Measurements from ENCODE around the gene GMDS. TPM values are rescaled to one million over a fixed set of nuclear protein-coding genes. Genes with fewer than 3 reads are reported as not detected.

Gene GMDS
- total and polyA plus RNA-seq, 2 experiments from 2014 or later = 30.1 to 36.5 TPM

DNA sequence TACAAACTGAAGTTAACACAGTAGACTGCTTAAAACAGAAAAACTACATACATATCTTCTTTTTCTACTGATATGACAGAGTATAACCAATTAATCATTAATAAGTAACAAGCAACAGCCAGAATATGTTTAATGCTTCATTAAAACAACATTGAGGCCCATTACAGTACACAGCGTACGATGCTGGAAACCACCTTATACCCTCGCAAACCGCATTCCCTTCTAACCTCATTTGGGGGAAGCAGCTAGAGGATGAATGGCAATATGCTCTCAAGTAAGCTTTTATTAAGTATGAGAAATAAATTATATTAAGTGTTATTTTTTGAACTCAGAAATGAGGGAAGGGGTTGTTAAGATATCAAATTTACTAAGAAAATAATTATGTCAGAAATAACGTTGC is 142.4 kb downstream of the GMDS start:
- TF ChIP-seq, protein P1, sequence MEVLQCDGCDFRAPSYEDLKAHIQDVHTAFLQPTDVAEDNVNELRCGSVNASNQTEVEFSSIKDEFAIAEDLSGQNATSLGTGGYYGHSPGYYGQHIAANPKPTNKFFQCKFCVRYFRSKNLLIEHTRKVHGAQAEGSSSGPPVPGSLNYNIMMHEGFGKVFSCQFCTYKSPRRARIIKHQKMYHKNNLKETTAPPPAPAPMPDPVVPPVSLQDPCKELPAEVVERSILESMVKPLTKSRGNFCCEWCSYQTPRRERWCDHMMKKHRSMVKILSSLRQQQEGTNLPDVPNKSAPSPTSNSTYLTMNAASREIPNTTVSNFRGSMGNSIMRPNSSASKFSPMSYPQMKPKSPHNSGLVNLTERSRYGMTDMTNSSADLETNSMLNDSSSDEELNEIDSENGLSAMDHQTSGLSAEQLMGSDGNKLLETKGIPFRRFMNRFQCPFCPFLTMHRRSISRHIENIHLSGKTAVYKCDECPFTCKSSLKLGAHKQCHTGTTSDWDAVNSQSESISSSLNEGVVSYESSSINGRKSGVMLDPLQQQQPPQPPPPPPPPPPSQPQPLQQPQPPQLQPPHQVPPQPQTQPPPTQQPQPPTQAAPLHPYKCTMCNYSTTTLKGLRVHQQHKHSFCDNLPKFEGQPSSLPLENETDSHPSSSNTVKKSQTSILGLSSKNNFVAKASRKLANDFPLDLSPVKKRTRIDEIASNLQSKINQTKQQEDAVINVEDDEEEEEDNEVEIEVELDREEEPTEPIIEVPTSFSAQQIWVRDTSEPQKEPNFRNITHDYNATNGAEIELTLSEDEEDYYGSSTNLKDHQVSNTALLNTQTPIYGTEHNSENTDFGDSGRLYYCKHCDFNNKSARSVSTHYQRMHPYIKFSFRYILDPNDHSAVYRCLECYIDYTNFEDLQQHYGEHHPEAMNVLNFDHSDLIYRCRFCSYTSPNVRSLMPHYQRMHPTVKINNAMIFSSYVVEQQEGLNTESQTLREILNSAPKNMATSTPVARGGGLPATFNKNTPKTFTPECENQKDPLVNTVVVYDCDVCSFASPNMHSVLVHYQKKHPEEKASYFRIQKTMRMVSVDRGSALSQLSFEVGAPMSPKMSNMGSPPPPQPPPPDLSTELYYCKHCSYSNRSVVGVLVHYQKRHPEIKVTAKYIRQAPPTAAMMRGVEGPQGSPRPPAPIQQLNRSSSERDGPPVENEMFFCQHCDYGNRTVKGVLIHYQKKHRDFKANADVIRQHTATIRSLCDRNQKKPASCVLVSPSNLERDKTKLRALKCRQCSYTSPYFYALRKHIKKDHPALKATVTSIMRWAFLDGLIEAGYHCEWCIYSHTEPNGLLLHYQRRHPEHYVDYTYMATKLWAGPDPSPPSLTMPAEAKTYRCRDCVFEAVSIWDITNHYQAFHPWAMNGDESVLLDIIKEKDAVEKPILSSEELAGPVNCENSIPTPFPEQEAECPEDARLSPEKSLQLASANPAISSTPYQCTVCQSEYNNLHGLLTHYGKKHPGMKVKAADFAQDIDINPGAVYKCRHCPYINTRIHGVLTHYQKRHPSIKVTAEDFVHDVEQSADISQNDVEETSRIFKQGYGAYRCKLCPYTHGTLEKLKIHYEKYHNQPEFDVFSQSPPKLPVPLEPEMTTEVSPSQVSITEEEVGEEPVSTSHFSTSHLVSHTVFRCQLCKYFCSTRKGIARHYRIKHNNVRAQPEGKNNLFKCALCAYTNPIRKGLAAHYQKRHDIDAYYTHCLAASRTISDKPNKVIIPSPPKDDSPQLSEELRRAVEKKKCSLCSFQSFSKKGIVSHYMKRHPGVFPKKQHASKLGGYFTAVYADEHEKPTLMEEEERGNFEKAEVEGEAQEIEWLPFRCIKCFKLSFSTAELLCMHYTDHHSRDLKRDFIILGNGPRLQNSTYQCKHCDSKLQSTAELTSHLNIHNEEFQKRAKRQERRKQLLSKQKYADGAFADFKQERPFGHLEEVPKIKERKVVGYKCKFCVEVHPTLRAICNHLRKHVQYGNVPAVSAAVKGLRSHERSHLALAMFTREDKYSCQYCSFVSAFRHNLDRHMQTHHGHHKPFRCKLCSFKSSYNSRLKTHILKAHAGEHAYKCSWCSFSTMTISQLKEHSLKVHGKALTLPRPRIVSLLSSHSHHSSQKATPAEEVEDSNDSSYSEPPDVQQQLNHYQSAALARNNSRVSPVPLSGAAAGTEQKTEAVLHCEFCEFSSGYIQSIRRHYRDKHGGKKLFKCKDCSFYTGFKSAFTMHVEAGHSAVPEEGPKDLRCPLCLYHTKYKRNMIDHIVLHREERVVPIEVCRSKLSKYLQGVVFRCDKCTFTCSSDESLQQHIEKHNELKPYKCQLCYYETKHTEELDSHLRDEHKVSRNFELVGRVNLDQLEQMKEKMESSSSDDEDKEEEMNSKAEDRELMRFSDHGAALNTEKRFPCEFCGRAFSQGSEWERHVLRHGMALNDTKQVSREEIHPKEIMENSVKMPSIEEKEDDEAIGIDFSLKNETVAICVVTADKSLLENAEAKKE (CRISPR knock-in tag; IDR thresholded peaks at IDR 0.05) = no peak
- TF ChIP-seq NANOG (IDR thresholded peaks at IDR 0.05; ENCODE audit: borderline replicate concordance) (no peak), JUNB (IDR thresholded peaks at IDR 0.05; ENCODE audit: unreplicated experiment) (no peak), CREB1 (CRISPR knock-in tag; IDR thresholded peaks at IDR 0.05; ENCODE audit: low read depth) (no peak), POLR2AphosphoS5 (IDR thresholded peaks at IDR 0.05; ENCODE audit: low read depth) (no peak), EZH2phosphoT487 (IDR thresholded peaks at IDR 0.05; ENCODE audit: unreplicated experiment) (no peak), EZH2 (IDR thresholded peaks at IDR 0.05; ENCODE audit: low read depth, unreplicated experiment) (no peak)
- TF ChIP-seq, protein P2, sequence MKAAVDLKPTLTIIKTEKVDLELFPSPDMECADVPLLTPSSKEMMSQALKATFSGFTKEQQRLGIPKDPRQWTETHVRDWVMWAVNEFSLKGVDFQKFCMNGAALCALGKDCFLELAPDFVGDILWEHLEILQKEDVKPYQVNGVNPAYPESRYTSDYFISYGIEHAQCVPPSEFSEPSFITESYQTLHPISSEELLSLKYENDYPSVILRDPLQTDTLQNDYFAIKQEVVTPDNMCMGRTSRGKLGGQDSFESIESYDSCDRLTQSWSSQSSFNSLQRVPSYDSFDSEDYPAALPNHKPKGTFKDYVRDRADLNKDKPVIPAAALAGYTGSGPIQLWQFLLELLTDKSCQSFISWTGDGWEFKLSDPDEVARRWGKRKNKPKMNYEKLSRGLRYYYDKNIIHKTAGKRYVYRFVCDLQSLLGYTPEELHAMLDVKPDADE (IDR thresholded peaks at IDR 0.05) = no peak
- TF ChIP-seq, protein P3, sequence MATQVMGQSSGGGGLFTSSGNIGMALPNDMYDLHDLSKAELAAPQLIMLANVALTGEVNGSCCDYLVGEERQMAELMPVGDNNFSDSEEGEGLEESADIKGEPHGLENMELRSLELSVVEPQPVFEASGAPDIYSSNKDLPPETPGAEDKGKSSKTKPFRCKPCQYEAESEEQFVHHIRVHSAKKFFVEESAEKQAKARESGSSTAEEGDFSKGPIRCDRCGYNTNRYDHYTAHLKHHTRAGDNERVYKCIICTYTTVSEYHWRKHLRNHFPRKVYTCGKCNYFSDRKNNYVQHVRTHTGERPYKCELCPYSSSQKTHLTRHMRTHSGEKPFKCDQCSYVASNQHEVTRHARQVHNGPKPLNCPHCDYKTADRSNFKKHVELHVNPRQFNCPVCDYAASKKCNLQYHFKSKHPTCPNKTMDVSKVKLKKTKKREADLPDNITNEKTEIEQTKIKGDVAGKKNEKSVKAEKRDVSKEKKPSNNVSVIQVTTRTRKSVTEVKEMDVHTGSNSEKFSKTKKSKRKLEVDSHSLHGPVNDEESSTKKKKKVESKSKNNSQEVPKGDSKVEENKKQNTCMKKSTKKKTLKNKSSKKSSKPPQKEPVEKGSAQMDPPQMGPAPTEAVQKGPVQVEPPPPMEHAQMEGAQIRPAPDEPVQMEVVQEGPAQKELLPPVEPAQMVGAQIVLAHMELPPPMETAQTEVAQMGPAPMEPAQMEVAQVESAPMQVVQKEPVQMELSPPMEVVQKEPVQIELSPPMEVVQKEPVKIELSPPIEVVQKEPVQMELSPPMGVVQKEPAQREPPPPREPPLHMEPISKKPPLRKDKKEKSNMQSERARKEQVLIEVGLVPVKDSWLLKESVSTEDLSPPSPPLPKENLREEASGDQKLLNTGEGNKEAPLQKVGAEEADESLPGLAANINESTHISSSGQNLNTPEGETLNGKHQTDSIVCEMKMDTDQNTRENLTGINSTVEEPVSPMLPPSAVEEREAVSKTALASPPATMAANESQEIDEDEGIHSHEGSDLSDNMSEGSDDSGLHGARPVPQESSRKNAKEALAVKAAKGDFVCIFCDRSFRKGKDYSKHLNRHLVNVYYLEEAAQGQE (IDR thresholded peaks at IDR 0.05; ENCODE audit: unreplicated experiment) = no peak
- DNase-seq (ENCODE audit: low spot score) (no peak), ATAC-seq (no peak)
- Histone ChIP-seq H3K27me3 (ENCODE audit: insufficient read depth) (no peaks in the 10 kb centered on the region), H3K4me2 (no peak overlapping the region), H3K36me3 (ENCODE audit: insufficient read depth) (no peaks in the 10 kb centered on the region), H3F3A (replicated peaks; ENCODE audit: low read depth) (no peaks in the 10 kb centered on the region), H3K27ac (ENCODE audit: low read depth) (no peak overlapping the region), H3K79me2 (replicated peaks; ENCODE audit: insufficient read depth) (no peaks in the 10 kb centered on the region), H2AFZ (no peak overlapping the region), H3K4me1 (ENCODE audit: insufficient read depth) (peaks cover 12% of the 10 kb centered on the region), H3K4me3 (no peak overlapping the region), H3K9me2 (ENCODE audit: insufficient read depth) (no peaks in the 10 kb centered on the region), H4K20me1 (replicated peaks; ENCODE audit: insufficient read depth) (0 out of 2 replicates have a peak, but pooled peaks cover 2% of the 10 kb centered on the region)
- Mint-ChIP-seq H3K4me1 (peaks cover 5% of the 10 kb centered on the region; the same call in 2 of the 3 replicates), H3K27ac (no peak overlapping the region), H3K36me3 (ENCODE audit: low read depth) (no peaks in the 10 kb centered on the region), H3K27me3 (ENCODE audit: insufficient read depth, low read depth, poor library complexity) (no peaks in the 10 kb centered on the region), H3K4me3 (no peak overlapping the region), H3K9me3 (no peaks in the 10 kb centered on the region)
